SU-DHL-6 (cell line): ENCODE measurements around the gene URAD.

Experiments used
- H2AFZ ChIP-seq: fragments of 200-600 bp; sonication (generic); 2 replicates; pipeline ENCODE4 v1.6.1; 2014; ENCODE audit warnings: low read depth, mild to moderate bottlenecking, moderate library complexity, mixed read lengths, antibody characterized with exemption, low read length; ENCODE audit not compliant: severe bottlenecking
- H3F3A ChIP-seq: fragments of 200-600 bp; shearing (Covaris generic); 2 replicates; pipeline ENCODE4 v1.6.0; 2016; ENCODE audit warnings: antibody characterized with exemption, mild to moderate bottlenecking; ENCODE audit not compliant: insufficient read depth
- H3K27ac ChIP-seq: fragments of 200-600 bp; sonication (generic); 2 replicates; pipeline ENCODE4 v1.5.1; 2016; ENCODE audit warnings: low read depth, mild to moderate bottlenecking, low read length, moderate library complexity, mixed read lengths
- H3K27me3 ChIP-seq: fragments of 200-600 bp; sonication (generic), shearing (Covaris generic); 2 replicates; pipeline ENCODE4 v1.6.0; 2014; ENCODE audit warnings: mild to moderate bottlenecking, low read length
- H3K36me3 ChIP-seq: fragments of 200-600 bp; sonication (generic); 2 replicates; pipeline ENCODE4 v1.6.1; 2014; ENCODE audit warnings: mild to moderate bottlenecking, low read length, mixed read lengths
- H3K4me2 ChIP-seq: fragments of 300-600, 200-600 bp; shearing (Covaris generic), sonication (generic); 2 replicates; pipeline ENCODE4 v1.6.0; 2014; ENCODE audit warnings: low read length, low read depth, mild to moderate bottlenecking; ENCODE audit not compliant: poor library complexity, severe bottlenecking
- H3K4me3 ChIP-seq: fragments of 200-600 bp; sonication (generic); 2 replicates; pipeline ENCODE4 v1.5.1; 2014; ENCODE audit warnings: antibody characterized with exemption, low read length, mild to moderate bottlenecking, mixed read lengths; ENCODE audit not compliant: insufficient read depth, poor library complexity, severe bottlenecking
- H3K79me2 ChIP-seq: fragments of 200-600 bp; sonication (generic); 2 replicates; pipeline ENCODE4 v1.6.1; 2014; ENCODE audit warnings: mild to moderate bottlenecking, low read length, moderate library complexity; ENCODE audit not compliant: insufficient read depth
- H3K9ac ChIP-seq: fragments of 200-600 bp; sonication (generic); 2 replicates; pipeline ENCODE4 v1.7.0; 2014; ENCODE audit warnings: mild to moderate bottlenecking, low read length
- H3K9me2 ChIP-seq: fragments of 200-600 bp; sonication (generic); replicated peaks from 2 replicates; pipeline ENCODE4 v1.6.1; 2014; ENCODE audit warnings: low read length; ENCODE audit not compliant: insufficient read depth
- H3K9me3 ChIP-seq: fragments of 200-600 bp; sonication (generic); 2 replicates; pipeline ENCODE4 v1.6.1; 2014; ENCODE audit warnings: low read length, mixed read lengths; ENCODE audit not compliant: insufficient read depth
- H4K20me1 ChIP-seq: fragments of 200-600 bp; sonication (generic); 2 replicates; pipeline ENCODE4 v1.6.1; 2014; ENCODE audit warnings: low read depth, mild to moderate bottlenecking, antibody characterized with exemption, low read length, moderate library complexity, mixed read lengths
- CTCF ChIP-seq: fragments of 200-600 bp; sonication (generic); IDR thresholded peaks from one replicate; pipeline ENCODE4 v1.5.1; 2017; ENCODE audit warnings: antibody characterized with exemption, mild to moderate bottlenecking, low read length, moderate library complexity; ENCODE audit not compliant: insufficient read depth, poor library complexity, severe bottlenecking
- EZH2phosphoT487 ChIP-seq: fragments of 200-600 bp; sonication (generic), shearing (Covaris generic); conservative IDR thresholded peaks from 2 replicates; pipeline ENCODE4 v1.6.1; 2018; ENCODE audit warnings: mild to moderate bottlenecking, antibody characterized with exemption, low read length, moderate library complexity, mixed read lengths

Gene URAD

GRCh38 chr13:27968316-27969081 is 20.0 kb downstream of the URAD start:
- H3K9ac ChIP-seq, result no peak overlapping the region
- H2AFZ ChIP-seq, result no peak overlapping the region
- H4K20me1 ChIP-seq, result no peaks in the 10 kb centered on the region
- H3K4me3 ChIP-seq, result no peak overlapping the region
- H3K9me3 ChIP-seq, result no peaks in the 10 kb centered on the region
- TF ChIP-seq CTCF, result no peak
- TF ChIP-seq EZH2phosphoT487, result no peak
- H3K79me2 ChIP-seq, result no peaks in the 10 kb centered on the region
- no peaks in the 10 kb centered on the region for H3K36me3 ChIP-seq
- H3K9me2 ChIP-seq, result no peaks in the 10 kb centered on the region
- no peak overlapping the region for H3K27ac ChIP-seq
- no peaks in the 10 kb centered on the region for H3F3A ChIP-seq
- no peaks in the 10 kb centered on the region for H3K27me3 ChIP-seq
- H3K4me2 ChIP-seq, result no peak overlapping the region

GRCh38 chr13:27967736-27968315 is 20.7 kb downstream of the URAD start:
- Histone ChIP-seq H3K4me3 (no peak overlapping the region), H2AFZ (no peak overlapping the region), H3K9me3 (no peaks in the 10 kb centered on the region), H3K27me3 (no peaks in the 10 kb centered on the region), H3K9ac (no peak overlapping the region), H3K4me2 (no peak overlapping the region), H3K27ac (no peak overlapping the region), H3K79me2 (no peaks in the 10 kb centered on the region), H3K9me2 (no peaks in the 10 kb centered on the region), H4K20me1 (no peaks in the 10 kb centered on the region), H3K36me3 (no peaks in the 10 kb centered on the region), H3F3A (no peaks in the 10 kb centered on the region)
- no peak for TF ChIP-seq EZH2phosphoT487
- TF ChIP-seq CTCF, result no peak

GRCh38 chr13:27967203-27967735 is 21.2 kb downstream of the URAD start:
- Histone ChIP-seq H3F3A (no peaks in the 10 kb centered on the region), H3K4me3 (no peak overlapping the region)

More at GRCh38 chr13:27967203-27967735, 21.2 kb downstream of the URAD start:
- TF ChIP-seq CTCF, result no peak
- no peak for TF ChIP-seq EZH2phosphoT487
- Histone ChIP-seq H2AFZ (no peak overlapping the region), H3K36me3 (no peaks in the 10 kb centered on the region), H3K9me3 (no peaks in the 10 kb centered on the region), H3K9ac (no peak overlapping the region), H3K4me2 (no peak overlapping the region), H4K20me1 (no peaks in the 10 kb centered on the region), H3K9me2 (no peaks in the 10 kb centered on the region), H3K27ac (no peak overlapping the region), H3K79me2 (no peaks in the 10 kb centered on the region), H3K27me3 (no peaks in the 10 kb centered on the region)
